Measurements from ENCODE around the gene CORO7.
"Not testable (repeated sequence)": the region's sequence is repeated elsewhere in the genome, so short reads cannot be mapped to it uniquely, and the experiment has no call there.

CORO7 gene

GRCh38 chr16:4399001-4399730, 17.2 kb downstream of the CORO7 start:
- no peak for DNase-seq

- no peak for DNase-seq
These were observed 21.2 kb downstream of the CORO7 start for GRCh38 chr16:4395055-4395726.

- DNase-seq, result not testable (repeated sequence)
These were observed 22.5 kb downstream of the CORO7 start for GRCh38 chr16:4393850-4394249.

- no peak for DNase-seq
These were observed 23.2 kb downstream of the CORO7 start for GRCh38 chr16:4393240-4393600.

GRCh38 chr16:4392382-4393239, 23.8 kb downstream of the CORO7 start:
- no peak for DNase-seq

GRCh38 chr16:4391631-4392381, 24.6 kb downstream of the CORO7 start:
- DNase-seq, result no peak

GRCh38 chr16:4390266-4391260, 25.8 kb downstream of the CORO7 start:
- no peak for DNase-seq

GRCh38 chr16:4389051-4389955, 27.1 kb downstream of the CORO7 start:
- DNase-seq, result no peak

- no peak for DNase-seq
These were observed 27.9 kb downstream of the CORO7 start for GRCh38 chr16:4388271-4389021.

GRCh38 chr16:4387781-4388180, 28.6 kb downstream of the CORO7 start:
- no peak for DNase-seq

GRCh38 chr16:4386951-4387565, 29.3 kb downstream of the CORO7 start:
- no peak for DNase-seq

GRCh38 chr16:4386451-4386805, 30.0 kb downstream of the CORO7 start:
- no peak for DNase-seq

- DNase-seq, result no peak
These were observed 30.5 kb downstream of the CORO7 start for GRCh38 chr16:4385789-4386450.

GRCh38 chr16:4385066-4385788, 31.2 kb downstream of the CORO7 start:
- DNase-seq, result no peak

GRCh38 chr16:4384509-4384942, 31.9 kb downstream of the CORO7 start:
- DNase-seq, result no peak

- no peak for DNase-seq
These were observed 32.6 kb downstream of the CORO7 start for GRCh38 chr16:4383591-4384444.

- DNase-seq, result no peak
These were observed 33.5 kb downstream of the CORO7 start for GRCh38 chr16:4382795-4383357.

All from AML-193 (cell line).